Upper lobe of left lung (tissue), 4 donors: ENCODE data around the gene TRAPPC11.

Experiments
- CTCF ChIP-seq, 6 experiments: fragments of 450-650 bp in 4 of 6; fragments of 200-600 bp in 2 of 6; sonication (generic) in 2 of 6; IDR thresholded peaks; one replicate each; pipeline ENCODE4 v1.5.1; 2016 to 2019; ENCODE audit warnings: antibody characterized with exemption in 6 of 6
- EP300 ChIP-seq, 4 donors: sonication (generic); formaldehyde crosslinking; IDR thresholded peaks; one replicate each; pipeline ENCODE4 v1.5.1; 2017; ENCODE audit warnings: antibody characterized with exemption in 4 of 4, control low read depth in 2 of 4
- POLR2A ChIP-seq, 4 donors: fragments of 450-650 bp; IDR thresholded peaks; one replicate each; pipeline ENCODE4 v1.5.1; 2016 to 2017; ENCODE audit warnings: antibody characterized with exemption in 4 of 4, mild to moderate bottlenecking in 2 of 4
- POLR2AphosphoS5 ChIP-seq, 2 donors: sonication (generic); formaldehyde crosslinking; IDR thresholded peaks; one replicate each; pipeline ENCODE4 v1.5.1; 2017; ENCODE audit warnings: antibody characterized with exemption in 2 of 2

DNA sequence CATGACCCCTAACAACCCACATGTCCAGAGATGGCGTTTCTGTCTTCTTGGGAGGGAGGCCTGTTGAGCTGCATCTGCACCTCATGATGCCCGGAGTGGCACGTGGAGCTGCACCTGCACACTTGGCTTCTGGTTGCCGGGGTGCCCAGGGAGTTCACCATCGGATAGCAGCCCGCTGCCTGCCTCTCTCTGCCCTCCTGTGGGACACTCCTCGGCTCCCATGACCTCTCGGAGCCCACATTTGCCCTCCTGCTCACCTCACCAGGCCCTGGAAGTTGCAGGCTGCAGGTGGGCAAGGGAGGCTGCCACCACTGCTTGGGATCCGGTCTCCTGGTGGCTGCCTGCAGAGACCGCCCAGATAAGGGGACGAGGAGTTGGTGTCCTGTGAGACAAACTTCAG lies 74.1 kb downstream of the TRAPPC11 start:
- no peak for TF ChIP-seq CTCF (IDR thresholded peaks at IDR 0.05)
- TF ChIP-seq POLR2A (IDR thresholded peaks at IDR 0.05): no peak
- no peak for TF ChIP-seq EP300 (IDR thresholded peaks at IDR 0.05)
- TF ChIP-seq POLR2AphosphoS5 (IDR thresholded peaks at IDR 0.05): no peak
